Measurements from ENCODE around the gene SMCR8. TPM values are rescaled to one million over a fixed set of nuclear protein-coding genes. Genes with fewer than 3 reads are reported as not detected.
"Not testable (repeated sequence)": the region's sequence is repeated elsewhere in the genome, so short reads cannot be mapped to it uniquely, and the experiment has no call there.

Gene SMCR8
- total RNA-seq, 1 donor from 2014 or later: 30.1 TPM

DNA sequence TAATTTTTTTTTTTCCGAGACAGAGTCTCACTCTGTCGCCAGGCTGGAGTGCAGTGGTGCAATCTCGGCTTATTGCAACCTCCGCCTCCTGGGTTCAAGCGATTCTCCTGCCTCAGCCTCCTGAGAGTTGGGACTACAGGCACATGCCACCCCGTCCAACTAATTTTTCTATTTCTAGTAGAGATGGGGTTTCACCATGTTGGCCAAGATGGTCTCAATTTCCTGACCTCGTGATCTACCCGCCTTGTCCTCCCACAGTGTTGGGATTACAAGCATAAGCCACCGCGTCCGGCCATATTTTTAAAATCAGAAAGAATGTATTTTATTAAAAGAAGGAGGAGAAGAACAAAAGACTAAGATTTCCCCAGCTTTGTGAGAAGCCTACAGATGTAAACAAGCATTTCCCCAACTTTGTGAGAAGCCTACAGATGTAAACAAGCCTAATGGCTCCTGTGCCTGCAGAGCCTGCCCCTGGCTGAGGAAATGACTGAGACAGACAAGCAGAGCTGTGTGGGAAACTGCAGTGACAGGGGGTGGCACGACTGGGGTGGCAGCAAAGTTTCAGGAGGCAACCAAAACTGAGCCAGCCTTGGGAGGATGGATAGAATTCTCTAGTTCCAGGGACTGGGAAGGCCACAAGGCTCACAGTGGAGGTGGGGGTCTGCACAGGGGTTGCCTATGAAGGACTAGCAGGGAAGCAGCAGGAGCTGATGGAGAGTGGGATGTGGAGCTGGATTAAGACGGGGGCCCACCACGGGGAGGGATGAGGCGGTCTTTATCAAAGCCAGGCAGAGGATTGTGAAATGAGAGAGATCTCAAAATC is 23.2 kb upstream of the SMCR8 start:
- Histone ChIP-seq H3K4me3 (no peak overlapping the region), H3K27me3 (ENCODE audit: low read depth) (no peaks in the 10 kb centered on the region), H3K27ac (no peak overlapping the region), H3K4me1 (no peaks in the 10 kb centered on the region), H3K9me3 (no peaks in the 10 kb centered on the region), H3K36me3 (peaks cover 79% of the 10 kb centered on the region)
- TF ChIP-seq, protein P1, sequence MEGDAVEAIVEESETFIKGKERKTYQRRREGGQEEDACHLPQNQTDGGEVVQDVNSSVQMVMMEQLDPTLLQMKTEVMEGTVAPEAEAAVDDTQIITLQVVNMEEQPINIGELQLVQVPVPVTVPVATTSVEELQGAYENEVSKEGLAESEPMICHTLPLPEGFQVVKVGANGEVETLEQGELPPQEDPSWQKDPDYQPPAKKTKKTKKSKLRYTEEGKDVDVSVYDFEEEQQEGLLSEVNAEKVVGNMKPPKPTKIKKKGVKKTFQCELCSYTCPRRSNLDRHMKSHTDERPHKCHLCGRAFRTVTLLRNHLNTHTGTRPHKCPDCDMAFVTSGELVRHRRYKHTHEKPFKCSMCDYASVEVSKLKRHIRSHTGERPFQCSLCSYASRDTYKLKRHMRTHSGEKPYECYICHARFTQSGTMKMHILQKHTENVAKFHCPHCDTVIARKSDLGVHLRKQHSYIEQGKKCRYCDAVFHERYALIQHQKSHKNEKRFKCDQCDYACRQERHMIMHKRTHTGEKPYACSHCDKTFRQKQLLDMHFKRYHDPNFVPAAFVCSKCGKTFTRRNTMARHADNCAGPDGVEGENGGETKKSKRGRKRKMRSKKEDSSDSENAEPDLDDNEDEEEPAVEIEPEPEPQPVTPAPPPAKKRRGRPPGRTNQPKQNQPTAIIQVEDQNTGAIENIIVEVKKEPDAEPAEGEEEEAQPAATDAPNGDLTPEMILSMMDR (IDR thresholded peaks at IDR 0.05): no peak
- intact Hi-C loops (cut with DNase I): no loop called here
- ATAC-seq (no peak), DNase-seq (no peak)

DNA sequence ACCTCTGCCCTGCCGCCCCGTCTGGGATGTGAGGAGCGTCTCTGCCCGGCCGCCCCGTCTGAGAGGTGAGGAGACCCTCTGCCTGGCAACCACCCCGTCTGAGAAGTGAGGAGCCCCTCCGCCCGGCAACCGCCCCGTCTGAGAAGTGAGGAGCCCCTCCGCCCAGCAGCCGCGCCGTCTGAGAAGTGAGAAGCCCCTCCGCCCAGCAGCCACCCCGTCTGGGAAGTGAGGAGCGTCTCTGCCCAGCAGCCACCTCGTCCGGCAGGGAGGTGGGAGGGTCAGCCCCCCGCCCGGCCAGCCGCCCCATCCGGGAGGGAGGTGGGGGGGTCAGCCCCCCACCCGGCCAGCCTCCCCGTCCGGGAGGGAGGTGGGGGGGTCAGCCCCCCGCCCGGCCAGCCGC is 17.0 kb upstream of the SMCR8 start:
- H3K27me3 ChIP-seq (ENCODE audit: low read depth); DNase-seq; intact Hi-C loops (cut with DNase I); H3K4me1 ChIP-seq; H3K4me3 ChIP-seq; H3K27ac ChIP-seq; ATAC-seq; H3K9me3 ChIP-seq: not testable (repeated sequence)
- peaks cover 62% of the 10 kb centered on the region for H3K36me3 ChIP-seq

DNA sequence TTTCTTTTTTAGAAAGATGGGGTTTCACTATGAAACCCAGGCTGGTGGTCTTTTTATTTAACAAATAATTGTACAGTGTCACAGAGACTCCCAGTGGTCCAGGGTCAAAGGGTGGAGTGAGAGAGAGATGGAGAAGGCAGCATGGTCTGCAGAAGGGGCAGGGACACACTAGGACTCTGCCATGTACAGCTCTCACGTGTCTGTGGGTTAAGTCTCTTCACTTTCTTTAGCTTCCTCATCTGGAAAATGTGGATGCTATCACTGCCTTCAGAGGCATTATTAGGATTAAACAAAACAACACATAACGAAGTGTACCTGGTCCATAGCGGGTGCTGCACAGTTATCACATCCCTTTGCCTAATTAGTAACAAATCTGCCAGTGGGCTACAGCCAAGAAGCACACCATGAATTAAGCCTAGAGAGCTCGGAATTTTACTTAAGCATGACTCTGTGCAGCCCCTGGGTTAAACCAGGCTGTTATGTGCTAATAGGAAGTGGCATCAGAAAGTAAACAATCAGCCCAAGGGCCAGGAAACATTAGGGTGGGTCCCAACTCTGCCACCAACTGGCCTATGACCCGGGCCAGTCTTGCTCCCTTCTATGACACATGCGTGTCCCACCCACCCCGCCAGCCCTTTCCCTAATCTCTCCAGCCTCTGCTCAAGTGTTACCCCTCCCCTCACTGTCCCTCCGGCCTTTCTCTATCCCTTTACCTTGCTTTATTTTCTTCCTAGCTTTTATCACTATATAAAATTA is 14.2 kb upstream of the SMCR8 start:
- ATAC-seq (peak; percentile 12 to 69), DNase-seq (no peak)
- intact Hi-C loops (cut with DNase I): no loop called here
- Histone ChIP-seq H3K36me3 (peaks cover 73% of the 10 kb centered on the region), H3K4me1 (no peaks in the 10 kb centered on the region), H3K27ac (peak overlapping the region; percentile 31), H3K27me3 (ENCODE audit: low read depth) (no peaks in the 10 kb centered on the region), H3K4me3 (no peak overlapping the region), H3K9me3 (no peaks in the 10 kb centered on the region)
- TF ChIP-seq, protein P1 (IDR thresholded peaks at IDR 0.05): no peak

DNA sequence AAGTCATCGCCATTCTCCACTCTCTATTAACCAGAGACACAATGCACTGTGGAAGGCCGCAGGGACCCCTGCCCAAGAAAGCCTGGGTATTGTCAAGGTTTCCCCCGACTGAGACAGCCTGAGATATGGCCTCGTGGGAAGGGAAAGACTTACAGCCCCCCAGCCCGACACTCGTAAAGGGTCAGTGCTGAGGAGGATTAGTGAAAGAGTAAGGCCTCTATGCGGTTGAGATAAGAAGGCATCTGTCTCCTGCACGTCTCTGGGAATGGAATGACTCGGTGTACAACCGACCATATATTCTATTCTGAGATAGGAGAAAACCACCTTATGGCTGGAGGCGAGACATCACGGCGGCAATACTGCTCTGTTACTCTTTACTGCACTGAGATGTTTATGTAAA is 11.9 kb upstream of the SMCR8 start:
- H3K9me3 ChIP-seq; DNase-seq; H3K4me1 ChIP-seq; ATAC-seq; H3K4me3 ChIP-seq; H3K27ac ChIP-seq; H3K27me3 ChIP-seq (ENCODE audit: low read depth); intact Hi-C loops (cut with DNase I): not testable (repeated sequence)
- H3K36me3 ChIP-seq: peaks cover 96% of the 10 kb centered on the region

DNA sequence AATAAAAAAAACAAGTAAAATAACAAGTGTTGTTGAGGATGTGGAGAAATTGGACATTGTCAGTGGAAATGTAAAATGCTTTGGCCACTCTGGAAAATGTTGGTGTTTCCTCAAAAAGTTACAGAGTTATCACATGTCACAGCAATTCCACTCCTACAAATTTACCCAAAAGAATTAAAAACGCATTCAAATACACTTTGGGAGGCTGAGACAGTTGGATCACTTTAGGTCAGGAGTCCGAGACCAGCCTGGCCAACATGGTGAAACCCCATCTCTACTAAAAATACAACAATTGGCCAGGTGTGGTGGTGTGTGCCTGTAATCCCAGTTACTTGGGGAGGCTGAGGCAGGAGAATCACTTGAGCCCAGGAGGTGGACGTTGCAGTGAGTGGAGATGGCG is 5.9 kb upstream of the SMCR8 start:
- H3K9me3 ChIP-seq: no peaks in the 10 kb centered on the region
- DNase-seq: no peak
- no peaks in the 10 kb centered on the region for H3K27me3 ChIP-seq (ENCODE audit: low read depth)
- peaks cover 70% of the 10 kb centered on the region for H3K36me3 ChIP-seq
- ATAC-seq: no peak
- H3K27ac ChIP-seq: no peak overlapping the region
- H3K4me3 ChIP-seq: no peak overlapping the region
- TF ChIP-seq, protein P1 (IDR thresholded peaks at IDR 0.05): no peak
- intact Hi-C loops (cut with DNase I): no loop called here
- peaks cover 16% of the 10 kb centered on the region for H3K4me1 ChIP-seq

DNA sequence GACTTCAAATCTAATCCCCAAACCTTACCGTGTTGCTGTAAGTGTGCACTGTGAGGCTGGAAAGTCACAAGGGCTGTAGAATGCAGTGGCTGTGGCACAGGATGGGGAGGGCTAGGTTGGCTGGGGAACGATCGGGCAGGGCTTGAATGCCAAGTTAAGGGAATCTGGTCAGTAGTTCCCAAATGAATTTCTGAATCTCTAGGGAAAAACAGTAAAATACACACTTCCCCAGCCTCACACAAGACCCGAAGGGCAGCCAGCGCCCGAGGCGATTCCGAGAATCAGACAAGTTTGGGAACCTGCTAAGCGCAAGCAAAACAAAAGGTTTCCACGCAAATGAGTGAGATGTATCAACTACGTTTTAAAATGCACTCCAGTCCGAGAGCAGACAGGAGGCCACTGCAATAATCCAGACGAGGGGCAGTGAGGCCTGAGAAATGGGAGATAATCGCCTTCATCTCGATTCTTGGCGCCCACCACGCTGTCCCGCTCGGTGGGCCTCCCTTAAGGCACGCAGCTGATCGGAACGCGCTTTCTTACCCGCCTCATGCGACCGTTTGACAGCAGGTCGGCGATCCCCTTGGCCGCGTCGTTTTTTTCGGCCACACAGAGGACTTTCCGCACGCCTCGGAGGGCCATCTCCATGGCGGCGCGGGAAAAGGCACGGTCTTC is 898 bp upstream of the SMCR8 start:
- no peaks in the 10 kb centered on the region for H3K9me3 ChIP-seq
- no peaks in the 10 kb centered on the region for H3K27me3 ChIP-seq (ENCODE audit: low read depth)
- H3K36me3 ChIP-seq: peaks cover 48% of the 10 kb centered on the region
- peak overlapping the region; percentile 96 for H3K27ac ChIP-seq
- peak in 1 of 2 donors; percentile 1 for ATAC-seq
- TF ChIP-seq, protein P1 (IDR thresholded peaks at IDR 0.05): no peak
- H3K4me1 ChIP-seq: peaks cover 54% of the 10 kb centered on the region
- intact Hi-C loops (cut with DNase I): no loop called here
- peak overlapping the region; percentile 96 for H3K4me3 ChIP-seq
- no peak for DNase-seq

Data from lower lobe of right lung (tissue), 2 donors.